ENCODE measurements around the gene DAP.
A peak's percentile ranks its signal among the peaks of the same experiment; 100 is the strongest.

Gene DAP

GRCh38 chr5:10653751-10654400, 107.2 kb downstream of the DAP start:
- TF ChIP-seq SIN3A (IDR thresholded peaks at IDR 0.05; ENCODE audit: borderline replicate concordance, insufficient read depth, low read length) (no peak), TAF1 (IDR thresholded peaks at IDR 0.05; ENCODE audit: borderline replicate concordance, insufficient read depth, low read length) (no peak), FOXP2 (optimal IDR thresholded peaks at IDR 0.05; ENCODE audit: borderline replicate concordance, extremely low read depth, extremely low read length, insufficient read depth) (no peak), POLR2AphosphoS5 (IDR thresholded peaks at IDR 0.05; ENCODE audit: low read depth, low read length) (no peak)

- TF ChIP-seq TAF1 (IDR thresholded peaks at IDR 0.05; ENCODE audit: borderline replicate concordance, insufficient read depth, low read length) (no peak), SIN3A (IDR thresholded peaks at IDR 0.05; ENCODE audit: borderline replicate concordance, insufficient read depth, low read length) (no peak), REST (IDR thresholded peaks at IDR 0.05; ENCODE audit: insufficient read depth in 1 of 2, low read depth in 2 of 2, low read length in 2 of 2) (no peak), POLR2AphosphoS5 (IDR thresholded peaks at IDR 0.05; ENCODE audit: low read depth, low read length) (no peak), FOXP2 (optimal IDR thresholded peaks at IDR 0.05; ENCODE audit: borderline replicate concordance, extremely low read depth, extremely low read length, insufficient read depth) (no peak)
Measured at GRCh38 chr5:10653043-10653442, 108.0 kb downstream of the DAP start.

DNA sequence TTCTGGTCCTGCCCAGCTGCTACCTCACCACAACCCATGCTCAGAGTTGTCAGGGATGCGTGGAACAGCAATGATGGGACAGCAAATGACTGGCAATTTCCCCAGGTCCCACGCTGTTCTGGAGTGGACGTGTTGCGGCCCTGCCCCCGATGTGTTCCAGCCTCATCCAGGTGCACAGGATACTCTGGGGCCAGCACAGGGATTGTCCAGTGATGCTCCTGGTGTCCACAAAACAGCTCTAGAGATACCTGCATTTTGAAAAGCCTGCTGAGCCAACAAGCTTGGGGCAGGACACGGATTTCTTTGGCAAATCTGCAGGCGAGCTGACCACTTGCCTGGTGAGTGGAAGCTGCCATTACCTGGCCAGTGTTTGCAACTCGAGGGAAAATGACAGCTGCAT, 108.4 kb downstream of the DAP start:
- TF ChIP-seq SIN3A (IDR thresholded peaks at IDR 0.05; ENCODE audit: borderline replicate concordance, insufficient read depth, low read length) (no peak), REST (IDR thresholded peaks at IDR 0.05; ENCODE audit: insufficient read depth in 1 of 2, low read depth in 2 of 2, low read length in 2 of 2) (no peak), TAF1 (IDR thresholded peaks at IDR 0.05; ENCODE audit: borderline replicate concordance, insufficient read depth, low read length) (no peak), POLR2AphosphoS5 (IDR thresholded peaks at IDR 0.05; ENCODE audit: low read depth, low read length) (no peak), FOXP2 (optimal IDR thresholded peaks at IDR 0.05; ENCODE audit: borderline replicate concordance, extremely low read depth, extremely low read length, insufficient read depth) (no peak)

DNA sequence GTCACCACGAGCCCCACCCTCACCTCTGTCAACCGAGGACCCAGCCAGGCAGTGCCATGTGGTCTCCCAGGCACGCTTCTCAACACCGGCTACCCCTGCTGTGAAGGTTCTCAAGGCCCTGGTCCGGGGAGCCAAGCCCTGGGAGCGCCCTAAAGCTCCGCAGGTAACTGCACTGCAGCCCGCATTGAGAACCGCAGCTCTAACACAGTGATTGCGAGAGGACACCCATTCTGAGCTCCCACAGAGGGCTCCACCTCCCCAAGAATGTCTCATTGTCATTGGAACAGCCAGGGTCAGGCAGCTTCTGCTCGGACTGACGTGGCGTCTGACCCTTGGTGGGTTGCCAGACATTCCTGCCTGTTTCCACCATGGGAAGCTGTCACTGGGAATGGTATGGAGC, 108.9 kb downstream of the DAP start:
- TF ChIP-seq SIN3A (IDR thresholded peaks at IDR 0.05; ENCODE audit: borderline replicate concordance, insufficient read depth, low read length) (no peak), FOXP2 (optimal IDR thresholded peaks at IDR 0.05; ENCODE audit: borderline replicate concordance, extremely low read depth, extremely low read length, insufficient read depth) (no peak), TAF1 (IDR thresholded peaks at IDR 0.05; ENCODE audit: borderline replicate concordance, insufficient read depth, low read length) (no peak), REST (IDR thresholded peaks at IDR 0.05; ENCODE audit: insufficient read depth in 1 of 2, low read depth in 2 of 2, low read length in 2 of 2) (no peak), POLR2AphosphoS5 (IDR thresholded peaks at IDR 0.05; ENCODE audit: low read depth, low read length) (no peak)

DNA sequence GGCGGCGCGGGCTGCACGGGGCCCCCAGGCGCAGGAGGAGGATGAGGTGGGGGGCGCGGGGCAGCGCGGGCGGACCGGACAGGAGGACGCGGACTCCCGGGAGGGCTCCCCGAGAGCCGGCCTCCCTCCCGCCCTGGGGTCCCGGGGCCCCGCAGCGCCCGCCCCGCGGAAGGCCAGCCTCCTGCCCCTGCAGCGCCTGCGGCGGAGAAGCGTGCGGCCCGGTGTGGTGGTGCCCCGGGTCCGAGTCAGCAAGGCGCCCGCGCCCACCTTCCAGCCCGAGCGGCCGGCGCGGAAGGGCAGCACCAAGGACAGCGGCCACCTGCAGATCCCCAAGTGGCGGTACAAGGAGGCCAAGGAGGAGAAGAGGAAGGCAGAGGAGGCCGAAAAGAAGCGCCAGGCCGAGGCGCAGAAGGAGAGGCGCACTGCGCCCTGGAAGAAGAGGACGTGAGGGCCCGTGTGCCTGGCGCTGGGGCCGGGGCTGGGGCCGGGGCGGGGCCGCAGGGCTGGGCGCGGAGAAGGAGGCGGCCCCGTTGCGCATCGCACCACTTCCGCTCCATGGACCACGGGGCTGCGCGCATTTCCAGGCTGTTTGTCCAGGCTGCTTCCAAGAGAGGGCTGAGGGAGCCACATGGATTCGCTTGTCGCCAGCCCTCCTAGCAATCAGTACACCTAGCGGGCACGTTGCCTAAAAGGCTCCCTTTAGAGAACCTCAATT, 111.2 kb downstream of the DAP start:
- TF ChIP-seq POLR2AphosphoS5 (IDR thresholded peaks at IDR 0.05; ENCODE audit: low read depth, low read length), result no peak
- peak; percentile 70 to 89; a peak in 3 of 4 replicates for TF ChIP-seq REST (IDR thresholded peaks at IDR 0.05; ENCODE audit: insufficient read depth in 1 of 2, low read depth in 2 of 2, low read length in 2 of 2)
